WTC11 (cell line): Measurements from ENCODE around the gene SETD3. TPM values are rescaled to one million over a fixed set of nuclear protein-coding genes. Genes with fewer than 3 reads are reported as not detected.

Experiments
- ATAC-seq: fragments of 200-7000 bp; cut with Tn5 transposase; 2 replicates; pipeline ENCODE4 v1.10.0; 2021; ENCODE audit warnings: mild to moderate bottlenecking, moderate library complexity
- CTCF ChIA-PET: fragments of 300-600 bp; sonication (Branson Sonifier 250); formaldehyde crosslinking; loops from one replicate; lab custom pipeline; 2021; ENCODE audit warnings: antibody characterized with exemption; lab: Charles Lee
- POLR2A ChIA-PET: fragments of 350-600 bp; sonication (Branson Sonifier 250); formaldehyde crosslinking; loops from one replicate; lab custom pipeline; 2021; ENCODE audit warnings: antibody characterized with exemption; lab: Charles Lee
- DNase-seq: peaks from one replicate; pipeline ENCODE4 v3.0.0; 2021; ENCODE audit warnings: low spot score
- H3K27ac Mint-ChIP-seq: 2 replicates; pipeline ENCODE4 v1.8.0; 2021; ENCODE audit warnings: mixed read lengths
- H3K27me3 Mint-ChIP-seq: 2 replicates; pipeline ENCODE4 v1.8.0; 2021; ENCODE audit warnings: low read depth, mild to moderate bottlenecking, moderate library complexity, mixed read lengths
- H3K36me3 Mint-ChIP-seq: 2 replicates; pipeline ENCODE4 v1.8.0; 2021; ENCODE audit warnings: mixed read lengths
- H3K4me1 Mint-ChIP-seq: 2 replicates; pipeline ENCODE4 v1.8.0; 2022; ENCODE audit warnings: mixed read lengths
- H3K4me3 Mint-ChIP-seq: 2 replicates; pipeline ENCODE4 v1.8.0; 2021; ENCODE audit warnings: mild to moderate bottlenecking, moderate library complexity, mixed read lengths
- H3K9me3 Mint-ChIP-seq: 2 replicates; pipeline ENCODE4 v1.8.0; 2021; ENCODE audit warnings: mixed read lengths
- ETV6 ChIP-seq: sonication (generic); formaldehyde crosslinking; IDR thresholded peaks from 2 replicates; pipeline ENCODE4 v1.8.1; 2022; ENCODE audit warnings: mild to moderate bottlenecking, missing genetic modification reagents
- GTF2I ChIP-seq: fragments of 250-450 bp; sonication (Bioruptor Pico); conservative IDR thresholded peaks from 2 replicates; pipeline ENCODE4 v1.4.0; 2021; ENCODE audit warnings: mild to moderate bottlenecking
- HMGA2 ChIP-seq: fragments of 250-450 bp; sonication (Bioruptor Pico); IDR thresholded peaks from 2 replicates; pipeline ENCODE4 v1.4.0; 2021; ENCODE audit warnings: mild to moderate bottlenecking, moderate library complexity
- IRF2 ChIP-seq: sonication (generic); formaldehyde crosslinking; IDR thresholded peaks from 2 replicates; pipeline ENCODE4 v1.8.0; 2022; ENCODE audit warnings: low read depth, missing genetic modification reagents, borderline replicate concordance
- NR3C1 ChIP-seq: sonication (generic); formaldehyde crosslinking; conservative IDR thresholded peaks from 2 replicates; pipeline ENCODE4 v1.8.1; 2023; ENCODE audit warnings: low read depth, mild to moderate bottlenecking, missing genetic modification reagents
- PRRX2 ChIP-seq: fragments of 250-450 bp; sonication (Bioruptor Pico); IDR thresholded peaks from 2 replicates; pipeline ENCODE4 v1.8.0; 2021; ENCODE audit warnings: mild to moderate bottlenecking
- ZNF423 ChIP-seq: fragments of 250-450 bp; sonication (Bioruptor Pico); IDR thresholded peaks from 2 replicates; pipeline ENCODE4 v2.1.2; 2022; ENCODE audit warnings: mild to moderate bottlenecking, moderate library complexity
- total RNA-seq: library from RNA; stranded (reverse); gene quantifications from 3 replicates; pipeline ENCODE4 v1.2.3, GENCODE V29; 2021
- TF ChIP-seq, protein P1 (sequence below): fragments of 250-450 bp; sonication (Bioruptor Pico); IDR thresholded peaks from 2 replicates; pipeline ENCODE4 v1.9.0; 2021; ENCODE audit warnings: moderate library complexity, mild to moderate bottlenecking, inconsistent platforms, borderline replicate concordance
- TF ChIP-seq, protein P2 (sequence below): sonication (generic); formaldehyde crosslinking; IDR thresholded peaks from 2 replicates; pipeline ENCODE4 v1.8.1; 2022; ENCODE audit warnings: missing genetic modification reagents, borderline replicate concordance
- TF ChIP-seq, protein P3 (sequence below): fragments of 250-450 bp; sonication (Bioruptor Pico); IDR thresholded peaks from 2 replicates; pipeline ENCODE4 v1.9.0; 2021; ENCODE audit warnings: mild to moderate bottlenecking
- TF ChIP-seq, protein P4 (sequence below): sonication (generic); formaldehyde crosslinking; IDR thresholded peaks from 2 replicates; pipeline ENCODE4 v1.8.1; 2022; ENCODE audit warnings: mild to moderate bottlenecking, missing genetic modification reagents, moderate library complexity, borderline replicate concordance
- TF ChIP-seq, protein P5 (sequence below): fragments of 250-450 bp; sonication (Bioruptor Pico); IDR thresholded peaks from 2 replicates; pipeline ENCODE4 v2.1.2; 2022; ENCODE audit warnings: mild to moderate bottlenecking, moderate library complexity
- TF ChIP-seq, protein P6 (sequence below): sonication (generic); formaldehyde crosslinking; IDR thresholded peaks from 2 replicates; pipeline ENCODE4 v1.8.1; 2022; ENCODE audit warnings: low read depth, mild to moderate bottlenecking, moderate library complexity, missing genetic modification reagents, borderline replicate concordance
- TF ChIP-seq, protein P7 (sequence below): sonication (generic); formaldehyde crosslinking; IDR thresholded peaks from 2 replicates; pipeline ENCODE4 v1.8.1; 2023; ENCODE audit warnings: mild to moderate bottlenecking, missing genetic modification reagents, moderate library complexity
- TF ChIP-seq, protein P8 (sequence below): sonication (generic); formaldehyde crosslinking; IDR thresholded peaks from 2 replicates; pipeline ENCODE4 v1.8.1; 2023; ENCODE audit warnings: mild to moderate bottlenecking, missing genetic modification reagents

Gene SETD3
- total RNA-seq, 1 experiment from 2014 or later = 53.1 TPM

DNA sequence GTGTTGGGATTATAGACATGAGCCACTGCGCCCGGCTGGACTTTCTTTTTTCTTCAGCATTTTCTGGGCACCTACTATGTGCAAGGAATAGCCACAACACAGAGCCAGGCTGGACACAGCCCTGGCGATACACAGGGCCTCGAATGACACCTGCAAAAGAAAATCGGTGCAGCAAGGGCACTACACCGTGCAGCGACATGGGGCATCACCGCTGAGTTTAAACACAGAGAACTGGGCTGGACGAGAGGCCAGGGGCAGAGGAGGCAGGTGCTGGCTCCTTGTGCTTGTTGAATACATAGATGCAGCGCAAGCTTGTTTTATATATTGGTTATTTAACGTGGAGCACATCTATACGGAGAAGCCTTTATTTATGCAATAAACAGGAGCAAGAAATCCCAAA, 92.4 kb downstream of the SETD3 start (continued):
- TF ChIP-seq, protein P1, sequence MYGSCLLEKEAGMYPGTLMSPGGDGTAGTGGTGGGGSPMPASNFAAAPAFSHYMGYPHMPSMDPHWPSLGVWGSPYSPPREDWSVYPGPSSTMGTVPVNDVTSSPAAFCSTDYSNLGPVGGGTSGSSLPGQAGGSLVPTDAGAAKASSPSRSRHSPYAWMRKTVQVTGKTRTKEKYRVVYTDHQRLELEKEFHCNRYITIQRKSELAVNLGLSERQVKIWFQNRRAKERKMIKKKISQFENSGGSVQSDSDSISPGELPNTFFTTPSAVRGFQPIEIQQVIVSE (CRISPR knock-in tag) = no peak
- TF ChIP-seq IRF2 (no peak), PRRX2 (no peak)
- TF ChIP-seq, protein P2, sequence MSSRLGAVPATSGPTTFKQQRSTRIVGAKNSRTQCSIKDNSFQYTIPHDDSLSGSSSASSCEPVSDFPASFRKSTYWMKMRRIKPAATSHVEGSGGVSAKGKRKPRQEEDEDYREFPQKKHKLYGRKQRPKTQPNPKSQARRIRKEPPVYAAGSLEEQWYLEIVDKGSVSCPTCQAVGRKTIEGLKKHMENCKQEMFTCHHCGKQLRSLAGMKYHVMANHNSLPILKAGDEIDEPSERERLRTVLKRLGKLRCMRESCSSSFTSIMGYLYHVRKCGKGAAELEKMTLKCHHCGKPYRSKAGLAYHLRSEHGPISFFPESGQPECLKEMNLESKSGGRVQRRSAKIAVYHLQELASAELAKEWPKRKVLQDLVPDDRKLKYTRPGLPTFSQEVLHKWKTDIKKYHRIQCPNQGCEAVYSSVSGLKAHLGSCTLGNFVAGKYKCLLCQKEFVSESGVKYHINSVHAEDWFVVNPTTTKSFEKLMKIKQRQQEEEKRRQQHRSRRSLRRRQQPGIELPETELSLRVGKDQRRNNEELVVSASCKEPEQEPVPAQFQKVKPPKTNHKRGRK (CRISPR knock-in tag) = no peak
- TF ChIP-seq, protein P3, sequence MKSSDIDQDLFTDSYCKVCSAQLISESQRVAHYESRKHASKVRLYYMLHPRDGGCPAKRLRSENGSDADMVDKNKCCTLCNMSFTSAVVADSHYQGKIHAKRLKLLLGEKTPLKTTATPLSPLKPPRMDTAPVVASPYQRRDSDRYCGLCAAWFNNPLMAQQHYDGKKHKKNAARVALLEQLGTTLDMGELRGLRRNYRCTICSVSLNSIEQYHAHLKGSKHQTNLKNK (CRISPR knock-in tag) = no peak
- TF ChIP-seq, protein P4, sequence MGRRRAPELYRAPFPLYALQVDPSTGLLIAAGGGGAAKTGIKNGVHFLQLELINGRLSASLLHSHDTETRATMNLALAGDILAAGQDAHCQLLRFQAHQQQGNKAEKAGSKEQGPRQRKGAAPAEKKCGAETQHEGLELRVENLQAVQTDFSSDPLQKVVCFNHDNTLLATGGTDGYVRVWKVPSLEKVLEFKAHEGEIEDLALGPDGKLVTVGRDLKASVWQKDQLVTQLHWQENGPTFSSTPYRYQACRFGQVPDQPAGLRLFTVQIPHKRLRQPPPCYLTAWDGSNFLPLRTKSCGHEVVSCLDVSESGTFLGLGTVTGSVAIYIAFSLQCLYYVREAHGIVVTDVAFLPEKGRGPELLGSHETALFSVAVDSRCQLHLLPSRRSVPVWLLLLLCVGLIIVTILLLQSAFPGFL = no peak
- TF ChIP-seq, protein P5, sequence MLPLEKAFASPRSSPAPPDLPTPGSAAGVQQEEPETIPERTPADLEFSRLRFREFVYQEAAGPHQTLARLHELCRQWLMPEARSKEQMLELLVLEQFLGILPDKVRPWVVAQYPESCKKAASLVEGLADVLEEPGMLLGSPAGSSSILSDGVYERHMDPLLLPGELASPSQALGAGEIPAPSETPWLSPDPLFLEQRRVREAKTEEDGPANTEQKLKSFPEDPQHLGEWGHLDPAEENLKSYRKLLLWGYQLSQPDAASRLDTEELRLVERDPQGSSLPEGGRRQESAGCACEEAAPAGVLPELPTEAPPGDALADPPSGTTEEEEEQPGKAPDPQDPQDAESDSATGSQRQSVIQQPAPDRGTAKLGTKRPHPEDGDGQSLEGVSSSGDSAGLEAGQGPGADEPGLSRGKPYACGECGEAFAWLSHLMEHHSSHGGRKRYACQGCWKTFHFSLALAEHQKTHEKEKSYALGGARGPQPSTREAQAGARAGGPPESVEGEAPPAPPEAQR (CRISPR knock-in tag) = no peak
- TF ChIP-seq, protein P6, sequence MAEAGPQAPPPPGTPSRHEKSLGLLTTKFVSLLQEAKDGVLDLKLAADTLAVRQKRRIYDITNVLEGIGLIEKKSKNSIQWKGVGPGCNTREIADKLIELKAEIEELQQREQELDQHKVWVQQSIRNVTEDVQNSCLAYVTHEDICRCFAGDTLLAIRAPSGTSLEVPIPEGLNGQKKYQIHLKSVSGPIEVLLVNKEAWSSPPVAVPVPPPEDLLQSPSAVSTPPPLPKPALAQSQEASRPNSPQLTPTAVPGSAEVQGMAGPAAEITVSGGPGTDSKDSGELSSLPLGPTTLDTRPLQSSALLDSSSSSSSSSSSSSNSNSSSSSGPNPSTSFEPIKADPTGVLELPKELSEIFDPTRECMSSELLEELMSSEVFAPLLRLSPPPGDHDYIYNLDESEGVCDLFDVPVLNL = no peak

DNA sequence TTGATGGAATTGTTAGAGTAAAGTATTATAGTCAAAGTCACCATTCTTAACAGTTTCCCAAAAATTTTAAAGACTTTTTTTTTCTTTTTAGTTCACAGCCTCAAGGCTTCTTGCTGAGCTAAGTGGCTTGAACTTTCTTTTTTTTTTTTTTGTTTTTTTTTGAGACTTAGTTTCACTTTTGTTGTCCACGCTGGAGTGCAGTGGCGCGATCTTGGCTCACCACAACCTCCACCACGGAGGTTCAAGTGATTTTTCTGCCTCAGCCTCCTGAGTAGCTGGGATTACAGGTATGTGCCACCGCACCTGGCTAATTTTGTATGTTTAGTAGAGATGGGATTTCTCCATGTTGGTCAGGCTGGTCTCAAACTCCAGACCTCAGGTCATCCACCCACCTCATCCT, 92.8 kb downstream of the SETD3 start:
- Mint-ChIP-seq H3K9me3 (peaks cover 11% of the 10 kb centered on the region), H3K27ac (no peak overlapping the region), H3K4me1 (peaks cover 27% of the 10 kb centered on the region), H3K36me3 (0 out of 2 replicates have a peak, but pooled peaks cover 4% of the 10 kb centered on the region), H3K4me3 (no peak overlapping the region), H3K27me3 (no peaks in the 10 kb centered on the region)
- POLR2A ChIA-PET = interaction anchor here (0.8 kb wide), 1 partner anchor 27 kb away, joined by 3 read pairs; no protein-coding TSS in a partner anchor
- DNase-seq (no peak), ATAC-seq (no peak)
- CTCF ChIA-PET = interaction anchor here (0.7 to 12.4 kb wide), 8 partner anchors 9 to 352 kb away, joined by 3 to 416 read pairs (median 6); no protein-coding TSS in a partner anchor
- TF ChIP-seq ZNF423 (no peak), GTF2I (no peak), NR3C1 (CRISPR knock-in tag) (no peak), HMGA2 (no peak), ETV6 (CRISPR knock-in tag) (no peak)
- TF ChIP-seq, protein P4 = no peak
- TF ChIP-seq, protein P7, sequence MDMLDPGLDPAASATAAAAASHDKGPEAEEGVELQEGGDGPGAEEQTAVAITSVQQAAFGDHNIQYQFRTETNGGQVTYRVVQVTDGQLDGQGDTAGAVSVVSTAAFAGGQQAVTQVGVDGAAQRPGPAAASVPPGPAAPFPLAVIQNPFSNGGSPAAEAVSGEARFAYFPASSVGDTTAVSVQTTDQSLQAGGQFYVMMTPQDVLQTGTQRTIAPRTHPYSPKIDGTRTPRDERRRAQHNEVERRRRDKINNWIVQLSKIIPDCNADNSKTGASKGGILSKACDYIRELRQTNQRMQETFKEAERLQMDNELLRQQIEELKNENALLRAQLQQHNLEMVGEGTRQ (CRISPR knock-in tag) = no peak
- TF ChIP-seq, protein P8, sequence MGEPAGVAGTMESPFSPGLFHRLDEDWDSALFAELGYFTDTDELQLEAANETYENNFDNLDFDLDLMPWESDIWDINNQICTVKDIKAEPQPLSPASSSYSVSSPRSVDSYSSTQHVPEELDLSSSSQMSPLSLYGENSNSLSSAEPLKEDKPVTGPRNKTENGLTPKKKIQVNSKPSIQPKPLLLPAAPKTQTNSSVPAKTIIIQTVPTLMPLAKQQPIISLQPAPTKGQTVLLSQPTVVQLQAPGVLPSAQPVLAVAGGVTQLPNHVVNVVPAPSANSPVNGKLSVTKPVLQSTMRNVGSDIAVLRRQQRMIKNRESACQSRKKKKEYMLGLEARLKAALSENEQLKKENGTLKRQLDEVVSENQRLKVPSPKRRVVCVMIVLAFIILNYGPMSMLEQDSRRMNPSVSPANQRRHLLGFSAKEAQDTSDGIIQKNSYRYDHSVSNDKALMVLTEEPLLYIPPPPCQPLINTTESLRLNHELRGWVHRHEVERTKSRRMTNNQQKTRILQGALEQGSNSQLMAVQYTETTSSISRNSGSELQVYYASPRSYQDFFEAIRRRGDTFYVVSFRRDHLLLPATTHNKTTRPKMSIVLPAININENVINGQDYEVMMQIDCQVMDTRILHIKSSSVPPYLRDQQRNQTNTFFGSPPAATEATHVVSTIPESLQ (CRISPR knock-in tag) = no peak
